Choroid plexus epithelial cell (primary cell): ENCODE data around the gene PRSS53.

Source experiments
- DNase-seq: peaks from one replicate; pipeline ENCODE4 v3.0.0-alpha.2; 2010; ENCODE audit warnings: low read depth
- H3K4me3 ChIP-seq: 2 replicates; pipeline ENCODE4 v1.5.1; 2011; ENCODE audit warnings: low read depth, mild to moderate bottlenecking, control low read depth, low read length, moderate library complexity
- TF ChIP-seq, protein P1 (sequence below): conservative IDR thresholded peaks from 2 replicates; pipeline ENCODE4 v1.5.1; 2011; ENCODE audit warnings: low read depth, mild to moderate bottlenecking, control low read depth, inconsistent platforms, low read length, moderate library complexity

Gene PRSS53

DNA sequence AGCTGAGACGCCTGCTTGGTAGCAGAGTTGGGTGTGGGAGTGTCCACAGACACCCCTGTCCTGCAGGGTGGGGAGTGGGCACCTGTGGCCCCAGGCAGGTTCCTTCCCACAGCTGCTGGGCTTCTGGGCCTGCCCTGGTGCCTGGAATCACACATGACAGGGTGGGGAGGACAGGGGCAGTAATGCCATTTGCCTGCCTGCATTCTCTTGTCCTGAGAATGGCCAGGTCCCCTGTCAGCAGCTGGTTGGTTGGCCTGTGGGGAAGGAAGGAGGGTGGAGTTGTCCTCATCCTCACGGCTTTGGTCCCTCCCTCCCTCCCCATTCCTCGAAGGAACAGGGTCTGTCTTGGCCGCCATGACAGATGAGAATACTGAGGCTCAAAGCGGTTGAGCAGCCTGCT lies 5.2 kb downstream of the PRSS53 start:
- TF ChIP-seq, protein P1, sequence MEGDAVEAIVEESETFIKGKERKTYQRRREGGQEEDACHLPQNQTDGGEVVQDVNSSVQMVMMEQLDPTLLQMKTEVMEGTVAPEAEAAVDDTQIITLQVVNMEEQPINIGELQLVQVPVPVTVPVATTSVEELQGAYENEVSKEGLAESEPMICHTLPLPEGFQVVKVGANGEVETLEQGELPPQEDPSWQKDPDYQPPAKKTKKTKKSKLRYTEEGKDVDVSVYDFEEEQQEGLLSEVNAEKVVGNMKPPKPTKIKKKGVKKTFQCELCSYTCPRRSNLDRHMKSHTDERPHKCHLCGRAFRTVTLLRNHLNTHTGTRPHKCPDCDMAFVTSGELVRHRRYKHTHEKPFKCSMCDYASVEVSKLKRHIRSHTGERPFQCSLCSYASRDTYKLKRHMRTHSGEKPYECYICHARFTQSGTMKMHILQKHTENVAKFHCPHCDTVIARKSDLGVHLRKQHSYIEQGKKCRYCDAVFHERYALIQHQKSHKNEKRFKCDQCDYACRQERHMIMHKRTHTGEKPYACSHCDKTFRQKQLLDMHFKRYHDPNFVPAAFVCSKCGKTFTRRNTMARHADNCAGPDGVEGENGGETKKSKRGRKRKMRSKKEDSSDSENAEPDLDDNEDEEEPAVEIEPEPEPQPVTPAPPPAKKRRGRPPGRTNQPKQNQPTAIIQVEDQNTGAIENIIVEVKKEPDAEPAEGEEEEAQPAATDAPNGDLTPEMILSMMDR, result no peak
- no peak for DNase-seq
- no peak overlapping the region for H3K4me3 ChIP-seq

DNA sequence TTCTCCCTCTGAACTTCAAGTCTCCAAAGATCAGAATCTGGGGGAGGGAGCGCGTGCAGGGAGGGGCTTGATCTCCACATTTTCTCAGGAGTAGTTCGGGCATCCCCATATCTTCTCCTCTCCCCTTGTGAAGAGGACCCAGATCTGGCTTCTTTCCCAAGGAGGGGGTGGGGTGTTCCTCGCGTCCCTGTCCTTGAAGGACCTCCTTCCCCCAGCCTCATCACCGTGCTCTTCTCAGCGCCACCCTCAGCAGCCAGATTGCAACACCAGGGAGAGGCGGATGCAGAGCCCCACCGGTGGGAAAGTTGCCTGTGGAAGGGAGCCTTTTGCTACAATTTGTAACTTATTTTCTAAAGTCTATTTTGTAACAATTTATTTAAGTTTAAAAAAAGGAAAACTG lies 5.7 kb downstream of the PRSS53 start:
- TF ChIP-seq, protein P1, result no peak
- no peak overlapping the region for H3K4me3 ChIP-seq
- DNase-seq, result no peak

DNA sequence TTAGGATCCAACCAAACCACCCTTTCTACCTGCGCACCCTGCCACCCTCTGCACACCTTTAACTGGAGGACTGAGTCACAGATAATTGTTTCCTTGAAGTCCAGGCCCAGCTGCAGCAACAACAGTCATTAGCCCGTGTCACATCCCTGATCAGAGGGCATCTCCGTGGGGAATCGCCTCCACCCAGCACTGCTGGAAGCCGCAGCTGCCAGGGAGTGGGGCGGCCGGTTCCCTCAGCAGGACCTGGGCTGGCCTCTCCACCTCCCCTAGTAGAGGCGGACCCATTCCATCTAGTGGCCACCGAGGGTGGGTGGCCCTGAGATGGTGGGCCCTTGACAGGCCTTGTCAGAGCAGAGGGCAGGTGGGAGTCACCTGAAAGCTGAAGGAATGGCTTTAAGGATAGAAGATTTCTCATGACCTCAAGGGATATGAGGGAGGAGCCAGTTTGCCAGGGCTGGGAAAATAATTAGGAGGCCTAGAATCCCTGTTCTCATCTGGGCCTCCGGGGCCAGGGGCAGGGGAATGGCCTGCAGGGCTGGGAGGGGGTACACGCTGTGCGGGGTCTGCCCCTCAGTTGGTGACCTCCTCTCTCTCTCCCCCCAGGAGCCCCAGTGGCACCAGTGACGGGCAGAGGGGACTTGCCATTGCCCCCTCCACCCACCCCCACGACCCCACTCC lies 6.2 kb downstream of the PRSS53 start:
- TF ChIP-seq, protein P1, result no peak
- H3K4me3 ChIP-seq, result no peak overlapping the region
- no peak for DNase-seq

DNA sequence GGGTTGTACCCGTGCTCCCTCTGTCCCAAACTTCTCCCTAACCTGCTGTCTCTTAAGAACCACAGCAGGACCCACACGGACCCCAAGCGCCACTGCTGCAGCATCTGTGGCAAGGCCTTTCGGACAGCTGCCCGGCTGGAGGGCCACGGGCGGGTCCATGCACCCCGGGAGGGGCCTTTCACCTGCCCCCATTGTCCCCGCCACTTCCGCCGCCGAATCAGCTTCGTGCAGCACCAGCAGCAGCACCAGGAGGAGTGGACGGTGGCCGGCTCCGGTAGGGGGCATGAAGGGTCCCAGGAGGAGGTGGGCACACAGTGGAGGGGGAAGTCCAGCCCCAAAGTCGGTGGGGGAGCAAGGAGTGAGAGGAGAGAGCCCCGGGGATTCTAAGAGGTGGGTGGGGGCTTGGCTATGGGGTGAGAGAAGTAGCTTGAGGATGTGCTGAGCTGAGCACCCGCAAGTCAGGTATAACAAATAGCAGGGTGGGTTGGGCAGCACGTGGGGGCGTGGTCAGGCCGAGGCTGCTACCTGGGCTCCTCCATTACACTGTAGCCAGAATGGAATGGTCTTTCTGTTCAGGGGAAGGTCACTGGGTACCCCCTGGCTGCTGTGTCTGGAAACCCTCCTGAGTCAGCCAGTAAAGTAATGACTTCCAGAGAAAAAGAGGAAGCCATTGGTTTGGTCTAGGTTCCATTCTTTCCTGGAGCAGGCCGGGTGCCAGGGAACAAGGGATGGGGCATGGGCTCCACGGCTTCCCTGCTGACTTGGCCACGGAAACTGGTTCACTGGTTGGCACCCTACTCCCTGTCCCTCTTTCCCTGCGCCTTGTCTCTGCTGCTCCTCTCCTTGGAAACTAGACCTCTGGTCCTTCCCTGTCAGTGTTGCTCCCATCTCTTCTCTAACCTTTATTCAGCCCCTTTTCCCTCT lies 7.1 kb downstream of the PRSS53 start:
- no peak overlapping the region for H3K4me3 ChIP-seq
- TF ChIP-seq, protein P1, result no peak
- DNase-seq, result no peak

DNA sequence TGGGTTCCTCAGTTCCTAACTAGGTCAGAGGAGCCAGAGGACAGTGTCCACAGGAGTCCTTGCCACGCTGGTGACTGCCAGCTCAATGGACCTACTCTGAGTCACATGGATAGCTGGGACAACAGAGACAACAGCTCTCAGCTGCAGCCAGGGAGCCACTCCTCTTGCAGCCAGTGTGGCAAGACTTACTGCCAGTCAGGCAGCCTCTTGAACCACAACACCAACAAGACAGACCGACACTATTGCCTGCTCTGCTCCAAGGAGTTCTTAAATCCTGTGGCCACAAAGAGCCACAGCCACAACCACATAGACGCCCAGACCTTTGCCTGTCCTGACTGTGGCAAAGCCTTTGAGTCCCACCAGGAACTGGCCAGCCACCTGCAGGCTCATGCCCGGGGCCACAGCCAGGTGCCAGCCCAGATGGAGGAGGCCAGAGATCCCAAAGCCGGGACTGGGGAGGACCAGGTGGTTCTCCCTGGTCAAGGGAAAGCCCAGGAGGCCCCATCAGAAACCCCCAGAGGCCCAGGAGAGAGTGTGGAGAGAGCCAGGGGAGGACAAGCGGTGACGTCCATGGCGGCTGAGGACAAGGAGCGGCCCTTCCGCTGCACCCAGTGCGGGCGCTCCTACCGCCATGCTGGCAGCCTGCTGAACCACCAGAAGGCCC lies 7.9 kb downstream of the PRSS53 start:
- DNase-seq, result no peak
- H3K4me3 ChIP-seq, result no peak overlapping the region
- TF ChIP-seq, protein P1, result no peak

DNA sequence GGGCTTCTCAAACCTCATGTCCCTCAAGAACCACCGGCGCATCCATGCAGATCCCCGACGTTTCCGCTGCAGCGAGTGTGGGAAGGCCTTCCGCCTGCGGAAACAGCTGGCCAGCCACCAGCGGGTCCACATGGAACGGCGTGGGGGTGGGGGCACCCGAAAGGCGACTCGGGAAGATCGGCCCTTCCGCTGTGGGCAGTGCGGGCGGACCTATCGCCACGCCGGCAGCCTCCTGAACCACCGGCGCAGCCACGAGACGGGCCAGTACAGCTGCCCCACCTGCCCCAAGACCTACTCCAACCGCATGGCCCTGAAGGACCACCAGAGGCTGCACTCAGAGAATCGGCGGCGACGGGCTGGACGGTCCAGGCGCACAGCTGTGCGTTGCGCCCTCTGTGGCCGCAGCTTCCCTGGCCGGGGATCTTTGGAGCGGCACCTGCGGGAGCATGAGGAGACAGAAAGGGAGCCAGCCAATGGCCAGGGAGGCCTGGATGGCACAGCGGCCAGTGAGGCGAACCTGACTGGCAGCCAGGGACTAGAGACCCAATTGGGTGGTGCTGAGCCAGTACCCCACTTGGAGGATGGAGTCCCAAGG lies 8.6 kb downstream of the PRSS53 start:
- DNase-seq, result no peak
- TF ChIP-seq, protein P1, result no peak

More for the DNA sequence above, 8.6 kb downstream of the PRSS53 start:
- no peak overlapping the region for H3K4me3 ChIP-seq
